GM19239 (cell line): ENCODE results near the gene EXOC4.
A peak's percentile ranks its signal among the peaks of the same experiment; 100 is the strongest.

ENCODE experiments used
- DNase-seq: peaks from one replicate; pipeline ENCODE4 v3.0.0; 2011; ENCODE audit warnings: low spot score; ENCODE audit not compliant: insufficient read length
- FAIRE-seq: peaks from 2 replicates; lab custom pipeline; 2011; peaks lifted over from hg19 to GRCh38; lab: Jason Lieb, UNC

The EXOC4 gene

GRCh38 chr7:133828906-133829305 lies 576.0 kb downstream of the EXOC4 start:
- FAIRE-seq (no peak), DNase-seq (no peak)

GRCh38 chr7:133829336-133829897 lies 576.5 kb downstream of the EXOC4 start:
- no peak for FAIRE-seq

GRCh38 chr7:133830081-133830480 lies 577.2 kb downstream of the EXOC4 start:
- no peak for FAIRE-seq
- no peak for DNase-seq

More at GRCh38 chr7:133829336-133829897, 576.5 kb downstream of the EXOC4 start:
- no peak for DNase-seq

GRCh38 chr7:133836666-133837065 lies 583.8 kb downstream of the EXOC4 start:
- no peak for FAIRE-seq
- no peak for DNase-seq

- FAIRE-seq (no peak), DNase-seq (no peak)
Measured at GRCh38 chr7:133837224-133837623, 584.3 kb downstream of the EXOC4 start.

- DNase-seq (no peak), FAIRE-seq (no peak)
Measured at GRCh38 chr7:133839121-133839520, 586.2 kb downstream of the EXOC4 start.

GRCh38 chr7:133843341-133843740 lies 590.5 kb downstream of the EXOC4 start:
- DNase-seq, result no peak
- no peak for FAIRE-seq

- FAIRE-seq, result no peak
- DNase-seq, result no peak
Measured at GRCh38 chr7:133845005-133845404, 592.1 kb downstream of the EXOC4 start.

GRCh38 chr7:133846203-133846945 lies 593.5 kb downstream of the EXOC4 start:
- no peak for FAIRE-seq
- no peak for DNase-seq

- FAIRE-seq (no peak), DNase-seq (no peak)
Measured at GRCh38 chr7:133850497-133851280, 597.8 kb downstream of the EXOC4 start.

- DNase-seq, result no peak
- no peak for FAIRE-seq
Measured at GRCh38 chr7:133851411-133851810, 598.5 kb downstream of the EXOC4 start.

GRCh38 chr7:133853706-133854276 lies 600.9 kb downstream of the EXOC4 start:
- DNase-seq (no peak), FAIRE-seq (peak; percentile 8)

- no peak for DNase-seq
- FAIRE-seq, result no peak
Measured at GRCh38 chr7:133854739-133855138, 601.9 kb downstream of the EXOC4 start.

GRCh38 chr7:133857376-133858119 lies 604.7 kb downstream of the EXOC4 start:
- no peak for FAIRE-seq

GRCh38 chr7:133858311-133858710 lies 605.4 kb downstream of the EXOC4 start:
- DNase-seq (no peak), FAIRE-seq (no peak)

More at GRCh38 chr7:133857376-133858119, 604.7 kb downstream of the EXOC4 start:
- no peak for DNase-seq

- no peak for DNase-seq
- no peak for FAIRE-seq
Measured at GRCh38 chr7:133859231-133859630, 606.4 kb downstream of the EXOC4 start.

GRCh38 chr7:133859871-133860450 lies 607.1 kb downstream of the EXOC4 start:
- no peak for FAIRE-seq

GRCh38 chr7:133860628-133861335 lies 607.9 kb downstream of the EXOC4 start:
- no peak for DNase-seq
- FAIRE-seq, result no peak

More at GRCh38 chr7:133859871-133860450, 607.1 kb downstream of the EXOC4 start:
- DNase-seq, result no peak

- no peak for FAIRE-seq
- DNase-seq, result no peak
Measured at GRCh38 chr7:133861876-133862275, 609.0 kb downstream of the EXOC4 start.
